WTC11 (cell line): ENCODE measurements around the gene SLC6A8. TPM values are rescaled to one million over a fixed set of nuclear protein-coding genes. Genes with fewer than 3 reads are reported as not detected.
A peak's percentile ranks its signal among the peaks of the same experiment; 100 is the strongest.
"Not testable (repeated sequence)": the region's sequence is repeated elsewhere in the genome, so short reads cannot be mapped to it uniquely, and the experiment has no call there.

Source experiments
- ATAC-seq: fragments of 200-7000 bp; cut with Tn5 transposase; 2 replicates; pipeline ENCODE4 v1.10.0; 2021; ENCODE audit warnings: mild to moderate bottlenecking, moderate library complexity
- CTCF ChIA-PET: fragments of 300-600 bp; sonication (Branson Sonifier 250); formaldehyde crosslinking; loops from one replicate; lab custom pipeline; 2021; ENCODE audit warnings: antibody characterized with exemption; lab: Charles Lee
- POLR2A ChIA-PET: fragments of 350-600 bp; sonication (Branson Sonifier 250); formaldehyde crosslinking; loops from one replicate; lab custom pipeline; 2021; ENCODE audit warnings: antibody characterized with exemption; lab: Charles Lee
- DNase-seq: peaks from one replicate; pipeline ENCODE4 v3.0.0; 2021; ENCODE audit warnings: low spot score
- H3K27ac Mint-ChIP-seq: 2 replicates; pipeline ENCODE4 v1.8.0; 2021; ENCODE audit warnings: mixed read lengths
- H3K27me3 Mint-ChIP-seq: 2 replicates; pipeline ENCODE4 v1.8.0; 2021; ENCODE audit warnings: low read depth, mild to moderate bottlenecking, moderate library complexity, mixed read lengths
- H3K36me3 Mint-ChIP-seq: 2 replicates; pipeline ENCODE4 v1.8.0; 2021; ENCODE audit warnings: mixed read lengths
- H3K4me1 Mint-ChIP-seq: 2 replicates; pipeline ENCODE4 v1.8.0; 2022; ENCODE audit warnings: mixed read lengths
- H3K4me3 Mint-ChIP-seq: 2 replicates; pipeline ENCODE4 v1.8.0; 2021; ENCODE audit warnings: mild to moderate bottlenecking, moderate library complexity, mixed read lengths
- H3K9me3 Mint-ChIP-seq: 2 replicates; pipeline ENCODE4 v1.8.0; 2021; ENCODE audit warnings: mixed read lengths
- ATF1 ChIP-seq: sonication (generic); formaldehyde crosslinking; IDR thresholded peaks from 2 replicates; pipeline ENCODE4 v1.8.1; 2023; ENCODE audit warnings: mild to moderate bottlenecking, moderate library complexity, missing genetic modification reagents
- FOXK1 ChIP-seq: sonication (generic); formaldehyde crosslinking; IDR thresholded peaks from 2 replicates; pipeline ENCODE4 v1.8.0; 2022; ENCODE audit warnings: mild to moderate bottlenecking, moderate library complexity, missing genetic modification reagents
- GTF2I ChIP-seq: fragments of 250-450 bp; sonication (Bioruptor Pico); conservative IDR thresholded peaks from 2 replicates; pipeline ENCODE4 v1.4.0; 2021; ENCODE audit warnings: mild to moderate bottlenecking
- IRF2 ChIP-seq: sonication (generic); formaldehyde crosslinking; IDR thresholded peaks from 2 replicates; pipeline ENCODE4 v1.8.0; 2022; ENCODE audit warnings: low read depth, missing genetic modification reagents, borderline replicate concordance
- MYBL2 ChIP-seq: sonication (generic); formaldehyde crosslinking; IDR thresholded peaks from 2 replicates; pipeline ENCODE4 v1.8.1; 2023; ENCODE audit warnings: mild to moderate bottlenecking, moderate library complexity, missing genetic modification reagents
- NFATC4 ChIP-seq: fragments of 250-450 bp; sonication (Bioruptor Pico); IDR thresholded peaks from 2 replicates; pipeline ENCODE4 v1.9.0; 2021; ENCODE audit warnings: mild to moderate bottlenecking
- NR1H2 ChIP-seq: sonication (generic); formaldehyde crosslinking; IDR thresholded peaks from 2 replicates; pipeline ENCODE4 v1.9.0; 2021; ENCODE audit warnings: mild to moderate bottlenecking, moderate library complexity, missing genetic modification reagents
- NR3C1 ChIP-seq: sonication (generic); formaldehyde crosslinking; conservative IDR thresholded peaks from 2 replicates; pipeline ENCODE4 v1.8.1; 2023; ENCODE audit warnings: low read depth, mild to moderate bottlenecking, missing genetic modification reagents
- OVOL2 ChIP-seq: fragments of 250-450 bp; sonication (Bioruptor Pico); IDR thresholded peaks from 2 replicates; pipeline ENCODE4 v1.9.0; 2021; ENCODE audit warnings: mild to moderate bottlenecking, borderline replicate concordance
- SP1 ChIP-seq: sonication (generic); formaldehyde crosslinking; conservative IDR thresholded peaks from 2 replicates; pipeline ENCODE4 v1.8.1; 2022; ENCODE audit warnings: missing genetic modification reagents
- TEAD4 ChIP-seq: sonication (generic); formaldehyde crosslinking; IDR thresholded peaks from 2 replicates; pipeline ENCODE4 v1.8.0; 2022; ENCODE audit warnings: mild to moderate bottlenecking, missing genetic modification reagents
- TP53 ChIP-seq: sonication (generic); formaldehyde crosslinking; IDR thresholded peaks from 2 replicates; pipeline ENCODE4 v1.8.1; 2023; ENCODE audit warnings: mild to moderate bottlenecking, missing genetic modification reagents
- ZNF138 ChIP-seq: sonication (generic); formaldehyde crosslinking; conservative IDR thresholded peaks from 2 replicates; pipeline ENCODE4 v1.8.1; 2022; ENCODE audit warnings: mild to moderate bottlenecking, moderate library complexity, missing genetic modification reagents
- ZNF423 ChIP-seq: fragments of 250-450 bp; sonication (Bioruptor Pico); IDR thresholded peaks from 2 replicates; pipeline ENCODE4 v2.1.2; 2022; ENCODE audit warnings: mild to moderate bottlenecking, moderate library complexity
- total RNA-seq: library from RNA; stranded (reverse); gene quantifications from 3 replicates; pipeline ENCODE4 v1.2.3, GENCODE V29; 2021
- TF ChIP-seq, protein P1 (sequence below): fragments of 250-450 bp; sonication (Bioruptor Pico); IDR thresholded peaks from 2 replicates; pipeline ENCODE4 v2.1.2; 2022; ENCODE audit warnings: mild to moderate bottlenecking, moderate library complexity
- TF ChIP-seq, protein P2 (sequence below): sonication (generic); formaldehyde crosslinking; IDR thresholded peaks from 2 replicates; pipeline ENCODE4 v1.8.1; 2022; ENCODE audit warnings: missing genetic modification reagents, borderline replicate concordance
- TF ChIP-seq, protein P3 (sequence below): fragments of 250-450 bp; sonication (Bioruptor Pico); IDR thresholded peaks from 2 replicates; pipeline ENCODE4 v1.9.0; 2021; ENCODE audit warnings: mild to moderate bottlenecking
- TF ChIP-seq, protein P4 (sequence below): fragments of 250-450 bp; sonication (Bioruptor Pico); conservative IDR thresholded peaks from 2 replicates; pipeline ENCODE4 v1.9.0; 2021; ENCODE audit warnings: mild to moderate bottlenecking
- TF ChIP-seq, protein P5 (sequence below): sonication (generic); formaldehyde crosslinking; IDR thresholded peaks from 2 replicates; pipeline ENCODE4 v1.8.1; 2022; ENCODE audit warnings: low read depth, mild to moderate bottlenecking, moderate library complexity, missing genetic modification reagents, borderline replicate concordance
- TF ChIP-seq, protein P6 (sequence below): sonication (generic); formaldehyde crosslinking; IDR thresholded peaks from 2 replicates; pipeline ENCODE4 v1.8.1; 2023; ENCODE audit warnings: mild to moderate bottlenecking, missing genetic modification reagents, borderline replicate concordance
- TF ChIP-seq, protein P7 (sequence below): fragments of 250-450 bp; sonication (Bioruptor Pico); IDR thresholded peaks from 2 replicates; pipeline ENCODE4 v1.9.0; 2021; ENCODE audit warnings: mild to moderate bottlenecking

The SLC6A8 gene
- total RNA-seq, 1 experiment from 2014 or later, result 112 TPM

DNA sequence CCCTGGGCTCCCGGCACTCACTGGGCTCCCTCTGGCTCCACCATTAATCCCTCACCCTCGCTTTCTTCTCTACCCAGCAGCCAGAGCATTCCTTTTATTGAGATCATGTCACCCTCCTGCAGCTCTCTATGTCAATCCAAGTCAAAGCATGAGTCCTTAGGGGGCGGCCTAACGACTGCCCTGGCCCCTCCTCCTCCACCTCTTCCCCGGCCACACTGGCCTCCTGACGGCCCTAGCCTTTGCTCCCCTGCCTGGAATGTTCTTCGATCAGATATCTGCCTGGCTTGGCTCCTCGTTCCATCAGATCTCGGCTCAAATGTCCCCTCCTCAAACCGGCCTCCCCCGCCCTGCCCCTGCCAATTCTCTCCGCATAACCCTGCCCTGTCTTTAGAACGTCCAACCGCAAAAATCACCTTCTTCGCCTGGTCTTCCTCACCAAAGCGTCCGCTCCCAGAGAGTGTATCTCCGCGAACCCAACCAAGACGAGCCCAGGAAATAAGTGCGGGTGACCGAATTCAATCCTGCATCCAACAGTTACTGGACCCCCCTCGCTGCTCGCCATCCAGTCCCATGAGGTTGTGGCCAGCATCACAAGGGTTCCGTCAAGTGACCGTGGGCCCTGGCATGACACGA, 13.4 kb upstream of the SLC6A8 start (continued):
- TF ChIP-seq, protein P1, sequence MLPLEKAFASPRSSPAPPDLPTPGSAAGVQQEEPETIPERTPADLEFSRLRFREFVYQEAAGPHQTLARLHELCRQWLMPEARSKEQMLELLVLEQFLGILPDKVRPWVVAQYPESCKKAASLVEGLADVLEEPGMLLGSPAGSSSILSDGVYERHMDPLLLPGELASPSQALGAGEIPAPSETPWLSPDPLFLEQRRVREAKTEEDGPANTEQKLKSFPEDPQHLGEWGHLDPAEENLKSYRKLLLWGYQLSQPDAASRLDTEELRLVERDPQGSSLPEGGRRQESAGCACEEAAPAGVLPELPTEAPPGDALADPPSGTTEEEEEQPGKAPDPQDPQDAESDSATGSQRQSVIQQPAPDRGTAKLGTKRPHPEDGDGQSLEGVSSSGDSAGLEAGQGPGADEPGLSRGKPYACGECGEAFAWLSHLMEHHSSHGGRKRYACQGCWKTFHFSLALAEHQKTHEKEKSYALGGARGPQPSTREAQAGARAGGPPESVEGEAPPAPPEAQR (CRISPR knock-in tag), result no peak

DNA sequence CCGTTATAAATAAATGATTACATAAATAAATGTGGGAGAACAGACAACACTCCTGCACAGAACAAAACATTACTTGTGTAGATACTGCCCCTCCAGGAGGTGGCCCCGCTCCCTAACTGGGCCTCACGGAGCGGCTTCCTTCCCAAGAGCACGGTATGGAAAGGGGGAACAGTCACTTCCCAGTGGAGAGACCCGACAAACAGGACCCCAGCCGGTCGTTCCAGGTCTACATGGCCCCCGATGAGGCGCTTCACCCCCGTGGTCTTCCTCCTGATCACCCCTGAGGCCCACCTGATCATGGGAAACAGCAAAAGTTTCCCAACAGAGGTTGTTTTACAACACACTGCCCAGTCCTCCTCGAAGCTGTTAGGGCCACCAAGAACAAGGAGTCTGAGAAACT, 6.6 kb upstream of the SLC6A8 start:
- peaks cover 2% of the 10 kb centered on the region; the same call in 1 of the 2 replicates for H3K27me3 Mint-ChIP-seq
- no peak overlapping the region for H3K4me3 Mint-ChIP-seq
- peaks cover 6% of the 10 kb centered on the region for H3K36me3 Mint-ChIP-seq
- H3K27ac Mint-ChIP-seq, result no peak overlapping the region
- DNase-seq, result no peak
- peaks cover 11% of the 10 kb centered on the region for H3K4me1 Mint-ChIP-seq
- peaks cover 5% of the 10 kb centered on the region for H3K9me3 Mint-ChIP-seq
- ATAC-seq, result no peak
- CTCF ChIA-PET, result interaction anchor here (1.2 to 1.7 kb wide), 2 partner anchors 12 to 27 kb away, joined by 3 to 6 read pairs; no protein-coding TSS in a partner anchor
- POLR2A ChIA-PET, result no interaction called here
- TF ChIP-seq ATF1 (CRISPR knock-in tag) (no peak), GTF2I (CRISPR knock-in tag) (no peak), SP1 (CRISPR knock-in tag) (no peak), NR1H2 (no peak), TEAD4 (CRISPR knock-in tag) (no peak), NFATC4 (no peak), ZNF138 (no peak), TP53 (CRISPR knock-in tag) (no peak), FOXK1 (CRISPR knock-in tag) (no peak), NR3C1 (CRISPR knock-in tag) (no peak), IRF2 (CRISPR knock-in tag) (no peak), ZNF423 (CRISPR knock-in tag) (no peak), MYBL2 (CRISPR knock-in tag) (no peak), OVOL2 (CRISPR knock-in tag) (no peak)
- TF ChIP-seq, protein P2, sequence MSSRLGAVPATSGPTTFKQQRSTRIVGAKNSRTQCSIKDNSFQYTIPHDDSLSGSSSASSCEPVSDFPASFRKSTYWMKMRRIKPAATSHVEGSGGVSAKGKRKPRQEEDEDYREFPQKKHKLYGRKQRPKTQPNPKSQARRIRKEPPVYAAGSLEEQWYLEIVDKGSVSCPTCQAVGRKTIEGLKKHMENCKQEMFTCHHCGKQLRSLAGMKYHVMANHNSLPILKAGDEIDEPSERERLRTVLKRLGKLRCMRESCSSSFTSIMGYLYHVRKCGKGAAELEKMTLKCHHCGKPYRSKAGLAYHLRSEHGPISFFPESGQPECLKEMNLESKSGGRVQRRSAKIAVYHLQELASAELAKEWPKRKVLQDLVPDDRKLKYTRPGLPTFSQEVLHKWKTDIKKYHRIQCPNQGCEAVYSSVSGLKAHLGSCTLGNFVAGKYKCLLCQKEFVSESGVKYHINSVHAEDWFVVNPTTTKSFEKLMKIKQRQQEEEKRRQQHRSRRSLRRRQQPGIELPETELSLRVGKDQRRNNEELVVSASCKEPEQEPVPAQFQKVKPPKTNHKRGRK (CRISPR knock-in tag), result no peak
- TF ChIP-seq, protein P3, sequence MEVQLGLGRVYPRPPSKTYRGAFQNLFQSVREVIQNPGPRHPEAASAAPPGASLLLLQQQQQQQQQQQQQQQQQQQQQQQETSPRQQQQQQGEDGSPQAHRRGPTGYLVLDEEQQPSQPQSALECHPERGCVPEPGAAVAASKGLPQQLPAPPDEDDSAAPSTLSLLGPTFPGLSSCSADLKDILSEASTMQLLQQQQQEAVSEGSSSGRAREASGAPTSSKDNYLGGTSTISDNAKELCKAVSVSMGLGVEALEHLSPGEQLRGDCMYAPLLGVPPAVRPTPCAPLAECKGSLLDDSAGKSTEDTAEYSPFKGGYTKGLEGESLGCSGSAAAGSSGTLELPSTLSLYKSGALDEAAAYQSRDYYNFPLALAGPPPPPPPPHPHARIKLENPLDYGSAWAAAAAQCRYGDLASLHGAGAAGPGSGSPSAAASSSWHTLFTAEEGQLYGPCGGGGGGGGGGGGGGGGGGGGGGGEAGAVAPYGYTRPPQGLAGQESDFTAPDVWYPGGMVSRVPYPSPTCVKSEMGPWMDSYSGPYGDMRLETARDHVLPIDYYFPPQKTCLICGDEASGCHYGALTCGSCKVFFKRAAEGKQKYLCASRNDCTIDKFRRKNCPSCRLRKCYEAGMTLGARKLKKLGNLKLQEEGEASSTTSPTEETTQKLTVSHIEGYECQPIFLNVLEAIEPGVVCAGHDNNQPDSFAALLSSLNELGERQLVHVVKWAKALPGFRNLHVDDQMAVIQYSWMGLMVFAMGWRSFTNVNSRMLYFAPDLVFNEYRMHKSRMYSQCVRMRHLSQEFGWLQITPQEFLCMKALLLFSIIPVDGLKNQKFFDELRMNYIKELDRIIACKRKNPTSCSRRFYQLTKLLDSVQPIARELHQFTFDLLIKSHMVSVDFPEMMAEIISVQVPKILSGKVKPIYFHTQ, result no peak
- TF ChIP-seq, protein P4, sequence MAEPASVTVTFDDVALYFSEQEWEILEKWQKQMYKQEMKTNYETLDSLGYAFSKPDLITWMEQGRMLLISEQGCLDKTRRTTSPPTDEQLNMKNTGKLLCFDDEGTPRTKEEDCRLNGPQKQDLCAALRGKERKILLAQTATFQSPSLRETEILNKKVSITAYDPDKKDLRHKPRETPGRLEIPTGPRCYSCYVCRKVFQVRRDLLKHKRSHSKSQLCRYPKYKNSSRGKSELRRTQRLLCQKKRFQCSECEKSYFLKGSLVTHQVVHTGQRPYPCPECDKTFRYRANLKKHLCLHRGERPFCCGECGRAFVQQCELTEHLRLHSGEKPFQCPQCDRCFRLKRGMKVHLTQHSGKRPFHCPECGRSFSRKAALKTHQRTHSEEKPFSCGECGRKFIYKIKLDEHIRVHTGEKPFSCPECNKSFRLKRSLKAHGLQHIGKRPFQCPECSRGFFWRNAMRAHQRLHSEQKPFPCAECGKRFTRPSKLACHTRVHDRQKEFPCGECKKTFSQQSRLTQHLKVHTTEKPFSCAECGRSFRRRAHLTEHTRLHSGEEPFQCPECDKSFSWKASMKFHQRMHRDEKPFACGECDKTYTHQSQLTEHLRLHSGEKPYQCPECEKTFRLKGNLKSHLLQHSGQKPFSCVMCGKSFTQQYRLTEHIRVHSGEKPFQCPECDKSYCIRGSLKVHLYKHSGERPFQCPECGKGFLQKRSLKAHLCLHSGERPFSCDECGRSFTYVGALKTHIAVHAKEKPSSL, result no peak
- TF ChIP-seq, protein P5, sequence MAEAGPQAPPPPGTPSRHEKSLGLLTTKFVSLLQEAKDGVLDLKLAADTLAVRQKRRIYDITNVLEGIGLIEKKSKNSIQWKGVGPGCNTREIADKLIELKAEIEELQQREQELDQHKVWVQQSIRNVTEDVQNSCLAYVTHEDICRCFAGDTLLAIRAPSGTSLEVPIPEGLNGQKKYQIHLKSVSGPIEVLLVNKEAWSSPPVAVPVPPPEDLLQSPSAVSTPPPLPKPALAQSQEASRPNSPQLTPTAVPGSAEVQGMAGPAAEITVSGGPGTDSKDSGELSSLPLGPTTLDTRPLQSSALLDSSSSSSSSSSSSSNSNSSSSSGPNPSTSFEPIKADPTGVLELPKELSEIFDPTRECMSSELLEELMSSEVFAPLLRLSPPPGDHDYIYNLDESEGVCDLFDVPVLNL, result no peak
- TF ChIP-seq, protein P6, sequence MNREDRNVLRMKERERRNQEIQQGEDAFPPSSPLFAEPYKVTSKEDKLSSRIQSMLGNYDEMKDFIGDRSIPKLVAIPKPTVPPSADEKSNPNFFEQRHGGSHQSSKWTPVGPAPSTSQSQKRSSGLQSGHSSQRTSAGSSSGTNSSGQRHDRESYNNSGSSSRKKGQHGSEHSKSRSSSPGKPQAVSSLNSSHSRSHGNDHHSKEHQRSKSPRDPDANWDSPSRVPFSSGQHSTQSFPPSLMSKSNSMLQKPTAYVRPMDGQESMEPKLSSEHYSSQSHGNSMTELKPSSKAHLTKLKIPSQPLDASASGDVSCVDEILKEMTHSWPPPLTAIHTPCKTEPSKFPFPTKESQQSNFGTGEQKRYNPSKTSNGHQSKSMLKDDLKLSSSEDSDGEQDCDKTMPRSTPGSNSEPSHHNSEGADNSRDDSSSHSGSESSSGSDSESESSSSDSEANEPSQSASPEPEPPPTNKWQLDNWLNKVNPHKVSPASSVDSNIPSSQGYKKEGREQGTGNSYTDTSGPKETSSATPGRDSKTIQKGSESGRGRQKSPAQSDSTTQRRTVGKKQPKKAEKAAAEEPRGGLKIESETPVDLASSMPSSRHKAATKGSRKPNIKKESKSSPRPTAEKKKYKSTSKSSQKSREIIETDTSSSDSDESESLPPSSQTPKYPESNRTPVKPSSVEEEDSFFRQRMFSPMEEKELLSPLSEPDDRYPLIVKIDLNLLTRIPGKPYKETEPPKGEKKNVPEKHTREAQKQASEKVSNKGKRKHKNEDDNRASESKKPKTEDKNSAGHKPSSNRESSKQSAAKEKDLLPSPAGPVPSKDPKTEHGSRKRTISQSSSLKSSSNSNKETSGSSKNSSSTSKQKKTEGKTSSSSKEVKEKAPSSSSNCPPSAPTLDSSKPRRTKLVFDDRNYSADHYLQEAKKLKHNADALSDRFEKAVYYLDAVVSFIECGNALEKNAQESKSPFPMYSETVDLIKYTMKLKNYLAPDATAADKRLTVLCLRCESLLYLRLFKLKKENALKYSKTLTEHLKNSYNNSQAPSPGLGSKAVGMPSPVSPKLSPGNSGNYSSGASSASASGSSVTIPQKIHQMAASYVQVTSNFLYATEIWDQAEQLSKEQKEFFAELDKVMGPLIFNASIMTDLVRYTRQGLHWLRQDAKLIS (CRISPR knock-in tag), result no peak
- TF ChIP-seq, protein P7, sequence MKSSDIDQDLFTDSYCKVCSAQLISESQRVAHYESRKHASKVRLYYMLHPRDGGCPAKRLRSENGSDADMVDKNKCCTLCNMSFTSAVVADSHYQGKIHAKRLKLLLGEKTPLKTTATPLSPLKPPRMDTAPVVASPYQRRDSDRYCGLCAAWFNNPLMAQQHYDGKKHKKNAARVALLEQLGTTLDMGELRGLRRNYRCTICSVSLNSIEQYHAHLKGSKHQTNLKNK (CRISPR knock-in tag), result no peak

DNA sequence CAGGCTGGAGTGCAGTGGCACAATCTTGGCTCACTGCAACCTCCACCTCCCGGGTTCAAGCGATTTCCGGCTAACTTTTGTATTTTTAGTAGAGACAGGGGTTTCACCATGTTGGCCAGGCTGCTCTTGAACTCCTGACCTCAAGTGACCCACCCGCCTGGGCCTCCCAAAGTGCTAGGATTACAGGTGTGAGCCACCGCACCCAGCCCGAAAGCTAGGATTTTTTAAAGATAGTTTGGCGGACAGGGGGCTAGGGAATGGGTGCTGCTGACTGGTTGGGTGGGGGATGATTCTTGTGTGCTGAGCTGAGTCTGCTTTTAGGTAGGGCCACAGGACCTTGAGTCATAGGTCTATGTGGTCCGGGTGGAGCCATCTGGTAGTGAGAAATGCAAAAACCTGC, 4.2 kb upstream of the SLC6A8 start:
- H3K27me3 Mint-ChIP-seq, H3K9me3 Mint-ChIP-seq, DNase-seq, H3K4me3 Mint-ChIP-seq, H3K36me3 Mint-ChIP-seq, ATAC-seq: not testable (repeated sequence)
- peaks cover 18% of the 10 kb centered on the region for H3K4me1 Mint-ChIP-seq
- ChIA-PET POLR2A (interaction anchor here (1.6 kb wide), 1 partner anchor 111 kb away, joined by 4 read pairs; the partner anchor contains the start of genes IDH3G and SSR4), CTCF (interaction anchor here (1.0 to 4.9 kb wide), 7 partner anchors 13 to 213 kb away, joined by 3 to 143 read pairs (median 7); partner anchors contain the start of genes DUSP9, HAUS7 and PNCK)
- H3K27ac Mint-ChIP-seq, result 0 out of 2 replicates have a peak overlapping the region, but pooled peaks have one; percentile 19
